GM23338 (cell line): ENCODE results near the gene SULT1C3. TPM values are rescaled to one million over a fixed set of nuclear protein-coding genes. Genes with fewer than 3 reads are reported as not detected.

Experiments used
- ATAC-seq: fragments of 200-7000 bp; cut with Tn5 transposase; 3 replicates; pipeline ENCODE4 v1.9.1; 2020
- DNase-seq: peaks from one replicate; pipeline ENCODE4 v3.0.0-alpha.2; 2015; ENCODE audit warnings: low spot score
- H2AFZ ChIP-seq: fragments of 200-600 bp; sonication (generic); 2 replicates; pipeline ENCODE4 v1.8.0; 2016; ENCODE audit warnings: antibody characterized with exemption, mild to moderate bottlenecking, moderate library complexity
- H3F3A ChIP-seq: fragments of 200-600 bp; sonication (generic); replicated peaks from 2 replicates; pipeline ENCODE4 v1.8.0; 2017; ENCODE audit warnings: antibody characterized with exemption, mixed run types, low read depth
- H3K27ac ChIP-seq: fragments of 200-600 bp; sonication (generic); 2 replicates; pipeline ENCODE4 v1.6.1; 2016; ENCODE audit warnings: low read depth
- H3K27me3 ChIP-seq: fragments of 200-600 bp; sonication (generic); 2 replicates; pipeline ENCODE4 v1.8.0; 2016; ENCODE audit warnings: mild to moderate bottlenecking, mixed run types, moderate library complexity; ENCODE audit not compliant: insufficient read depth
- H3K36me3 ChIP-seq: fragments of 200-600 bp; sonication (generic); 2 replicates; pipeline ENCODE4 v1.8.0; 2016; ENCODE audit warnings: mild to moderate bottlenecking; ENCODE audit not compliant: insufficient read depth
- H3K4me1 ChIP-seq: fragments of 200-600 bp; sonication (generic); 2 replicates; pipeline ENCODE4 v1.8.0; 2016; ENCODE audit warnings: mild to moderate bottlenecking, moderate library complexity; ENCODE audit not compliant: insufficient read depth
- H3K4me2 ChIP-seq: fragments of 200-600 bp; sonication (generic); 2 replicates; pipeline ENCODE4 v1.7.1; 2017; ENCODE audit warnings: mixed run types
- H3K4me3 ChIP-seq: fragments of 200-600 bp; sonication (generic); 2 replicates; pipeline ENCODE4 v1.6.1; 2016; ENCODE audit warnings: mixed run types
- H3K79me2 ChIP-seq: fragments of 200-600 bp; sonication (generic); replicated peaks from 2 replicates; pipeline ENCODE4 v1.8.0; 2017; ENCODE audit warnings: mild to moderate bottlenecking; ENCODE audit not compliant: insufficient read depth
- H3K9me2 ChIP-seq: fragments of 200-600 bp; sonication (generic); 2 replicates; pipeline ENCODE4 v1.8.0; 2017; ENCODE audit not compliant: insufficient read depth
- H4K20me1 ChIP-seq: fragments of 200-600 bp; sonication (generic); replicated peaks from 2 replicates; pipeline ENCODE4 v1.8.0; 2017; ENCODE audit warnings: mild to moderate bottlenecking; ENCODE audit not compliant: insufficient read depth
- H3K27ac Mint-ChIP-seq: 2 replicates; pipeline ENCODE4 v1.8.0; 2020; ENCODE audit warnings: inconsistent platforms, mild to moderate bottlenecking, moderate library complexity, mixed read lengths
- H3K27me3 Mint-ChIP-seq: 3 replicates; pipeline ENCODE4 v1.8.0; 2022; ENCODE audit warnings: low read depth, mild to moderate bottlenecking, moderate library complexity, mixed read lengths, inconsistent platforms; ENCODE audit not compliant: insufficient read depth, poor library complexity
- H3K36me3 Mint-ChIP-seq: 3 replicates; pipeline ENCODE4 v1.8.0; 2021; ENCODE audit warnings: low read depth, mild to moderate bottlenecking, inconsistent platforms, moderate library complexity, mixed read lengths
- H3K4me1 Mint-ChIP-seq: 3 replicates; pipeline ENCODE4 v1.8.0; 2020; ENCODE audit warnings: mild to moderate bottlenecking, inconsistent platforms, mixed read lengths
- H3K4me3 Mint-ChIP-seq: 3 replicates; pipeline ENCODE4 v1.8.0; 2021; ENCODE audit warnings: moderate library complexity, mild to moderate bottlenecking, inconsistent platforms, mixed read lengths
- H3K9me3 Mint-ChIP-seq: 3 replicates; pipeline ENCODE4 v1.8.0; 2020; ENCODE audit warnings: moderate library complexity, mild to moderate bottlenecking, inconsistent platforms, mixed read lengths
- CREB1 ChIP-seq: fragments of 250-450 bp; sonication (Bioruptor Pico); IDR thresholded peaks from 2 replicates; pipeline ENCODE4 v1.5.0; 2020; ENCODE audit warnings: low read depth, mild to moderate bottlenecking, moderate library complexity
- EZH2 ChIP-seq: fragments of 200-600 bp; sonication (generic); IDR thresholded peaks from one replicate; pipeline ENCODE4 v1.8.0; 2017; ENCODE audit warnings: antibody characterized with exemption, mild to moderate bottlenecking, low read depth; ENCODE audit not compliant: unreplicated experiment
- EZH2phosphoT487 ChIP-seq: fragments of 200-600 bp; sonication (generic); IDR thresholded peaks from one replicate; pipeline ENCODE4 v1.8.1; 2018; ENCODE audit warnings: antibody characterized with exemption; ENCODE audit not compliant: unreplicated experiment
- JUNB ChIP-seq: IDR thresholded peaks from one replicate; pipeline ENCODE4 v1.6.1; 2016; ENCODE audit warnings: antibody characterized with exemption; ENCODE audit not compliant: unreplicated experiment
- NANOG ChIP-seq: IDR thresholded peaks from 2 replicates; pipeline ENCODE4 v1.6.1; 2016; ENCODE audit warnings: antibody characterized with exemption, borderline replicate concordance
- POLR2AphosphoS5 ChIP-seq: IDR thresholded peaks from 2 replicates; pipeline ENCODE4 v1.6.1; 2016; ENCODE audit warnings: antibody characterized with exemption, low read depth
- REST ChIP-seq: IDR thresholded peaks from one replicate; pipeline ENCODE4 v1.6.1; 2018; ENCODE audit warnings: antibody characterized with exemption; ENCODE audit not compliant: unreplicated experiment
- STAT1 ChIP-seq: IDR thresholded peaks from one replicate; pipeline ENCODE4 v1.6.1; 2016; ENCODE audit warnings: antibody characterized with exemption; ENCODE audit not compliant: unreplicated experiment
- ZNF114 ChIP-seq: fragments of 250-450 bp; sonication (Bioruptor Pico); IDR thresholded peaks from 2 replicates; pipeline ENCODE4 v1.5.0; 2020; ENCODE audit warnings: mild to moderate bottlenecking, moderate library complexity
- ZNF331 ChIP-seq: fragments of 250-450 bp; sonication (Bioruptor Pico); IDR thresholded peaks from 2 replicates; pipeline ENCODE4 v1.5.0; 2020; ENCODE audit warnings: low read depth, mild to moderate bottlenecking, moderate library complexity
- polyA plus RNA-seq: library from polyadenylated mRNA; unstranded; fragments of >200 nt; fragmentation: Nextera tagmentation; extraction: Ambion mirVana; gene quantifications from 2 replicates; pipeline ENCODE4 v1.2.1, GENCODE V29; 2016
- total RNA-seq: library from RNA; depleted of rRNA; stranded (reverse); fragments of >200 nt; shearing (Covaris generic); gene quantifications from 2 replicates; pipeline ENCODE4 v1.2.3, GENCODE V29; 2014
- TF ChIP-seq, protein P1 (sequence below): fragments of 250-450 bp; sonication (Bioruptor Pico); IDR thresholded peaks from 2 replicates; pipeline ENCODE4 v1.5.0; 2020; ENCODE audit warnings: mild to moderate bottlenecking, moderate library complexity
- TF ChIP-seq, protein P2 (sequence below), 2 experiments: fragments of 200-600 bp in 1 of 2; sonication (generic) in 1 of 2; conservative IDR thresholded peaks; 2 replicates each; pipeline versions ENCODE4 v1.5.1 to v1.6.1; 2016 to 2017; ENCODE audit warnings: antibody characterized with exemption in 2 of 2, low read depth in 2 of 2, mild to moderate bottlenecking in 2 of 2, moderate library complexity in 1 of 2
- TF ChIP-seq, protein P3 (sequence below): IDR thresholded peaks from 2 replicates; pipeline ENCODE4 v1.6.1; 2016; ENCODE audit warnings: antibody characterized with exemption

The SULT1C3 gene
- total and polyA plus RNA-seq, 2 experiments from 2014 or later = not detected

DNA sequence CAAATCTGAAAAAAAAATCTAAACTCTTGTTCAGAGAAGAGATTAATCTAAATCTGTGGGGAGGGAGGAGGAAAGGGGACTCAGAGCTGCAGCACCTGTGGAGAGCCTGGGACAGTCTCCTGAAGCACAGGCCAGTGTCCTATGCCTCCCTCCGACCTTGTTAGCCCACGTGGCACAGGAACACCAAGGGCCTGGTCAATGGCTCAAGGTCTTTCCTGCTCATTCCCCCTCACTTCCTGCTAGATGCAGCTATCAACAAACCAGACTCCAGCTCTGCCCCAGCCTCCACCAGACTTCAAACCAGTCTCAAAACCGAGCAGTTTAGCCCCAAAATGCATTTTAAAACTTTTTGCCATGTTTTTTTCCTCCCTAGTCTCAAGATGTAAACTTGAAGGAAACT, 20.1 kb upstream of the SULT1C3 start (continued):
- TF ChIP-seq NANOG (no peak), ZNF114 (no peak), STAT1 (no peak)

GRCh38 chr2:108220191-108220590, 19.6 kb upstream of the SULT1C3 start:
- ATAC-seq (no peak), DNase-seq (no peak)
- no peaks in the 10 kb centered on the region for H3K4me1 Mint-ChIP-seq
- peaks cover 30% of the 10 kb centered on the region for H3K36me3 Mint-ChIP-seq
- H3K4me2 ChIP-seq = no peak overlapping the region
- H2AFZ ChIP-seq = no peak overlapping the region
- no peaks in the 10 kb centered on the region for H3F3A ChIP-seq
- no peak overlapping the region for H3K4me3 ChIP-seq
- H3K4me1 ChIP-seq = no peaks in the 10 kb centered on the region
- no peaks in the 10 kb centered on the region; the same call in 1 of the 2 replicates for H3K36me3 ChIP-seq
- peaks cover 2% of the 10 kb centered on the region for H3K27me3 Mint-ChIP-seq
- H3K27ac ChIP-seq = no peak overlapping the region
- H3K79me2 ChIP-seq = no peaks in the 10 kb centered on the region
- H3K27me3 ChIP-seq = no peaks in the 10 kb centered on the region
- H3K4me3 Mint-ChIP-seq = no peak overlapping the region
- TF ChIP-seq, protein P1, sequence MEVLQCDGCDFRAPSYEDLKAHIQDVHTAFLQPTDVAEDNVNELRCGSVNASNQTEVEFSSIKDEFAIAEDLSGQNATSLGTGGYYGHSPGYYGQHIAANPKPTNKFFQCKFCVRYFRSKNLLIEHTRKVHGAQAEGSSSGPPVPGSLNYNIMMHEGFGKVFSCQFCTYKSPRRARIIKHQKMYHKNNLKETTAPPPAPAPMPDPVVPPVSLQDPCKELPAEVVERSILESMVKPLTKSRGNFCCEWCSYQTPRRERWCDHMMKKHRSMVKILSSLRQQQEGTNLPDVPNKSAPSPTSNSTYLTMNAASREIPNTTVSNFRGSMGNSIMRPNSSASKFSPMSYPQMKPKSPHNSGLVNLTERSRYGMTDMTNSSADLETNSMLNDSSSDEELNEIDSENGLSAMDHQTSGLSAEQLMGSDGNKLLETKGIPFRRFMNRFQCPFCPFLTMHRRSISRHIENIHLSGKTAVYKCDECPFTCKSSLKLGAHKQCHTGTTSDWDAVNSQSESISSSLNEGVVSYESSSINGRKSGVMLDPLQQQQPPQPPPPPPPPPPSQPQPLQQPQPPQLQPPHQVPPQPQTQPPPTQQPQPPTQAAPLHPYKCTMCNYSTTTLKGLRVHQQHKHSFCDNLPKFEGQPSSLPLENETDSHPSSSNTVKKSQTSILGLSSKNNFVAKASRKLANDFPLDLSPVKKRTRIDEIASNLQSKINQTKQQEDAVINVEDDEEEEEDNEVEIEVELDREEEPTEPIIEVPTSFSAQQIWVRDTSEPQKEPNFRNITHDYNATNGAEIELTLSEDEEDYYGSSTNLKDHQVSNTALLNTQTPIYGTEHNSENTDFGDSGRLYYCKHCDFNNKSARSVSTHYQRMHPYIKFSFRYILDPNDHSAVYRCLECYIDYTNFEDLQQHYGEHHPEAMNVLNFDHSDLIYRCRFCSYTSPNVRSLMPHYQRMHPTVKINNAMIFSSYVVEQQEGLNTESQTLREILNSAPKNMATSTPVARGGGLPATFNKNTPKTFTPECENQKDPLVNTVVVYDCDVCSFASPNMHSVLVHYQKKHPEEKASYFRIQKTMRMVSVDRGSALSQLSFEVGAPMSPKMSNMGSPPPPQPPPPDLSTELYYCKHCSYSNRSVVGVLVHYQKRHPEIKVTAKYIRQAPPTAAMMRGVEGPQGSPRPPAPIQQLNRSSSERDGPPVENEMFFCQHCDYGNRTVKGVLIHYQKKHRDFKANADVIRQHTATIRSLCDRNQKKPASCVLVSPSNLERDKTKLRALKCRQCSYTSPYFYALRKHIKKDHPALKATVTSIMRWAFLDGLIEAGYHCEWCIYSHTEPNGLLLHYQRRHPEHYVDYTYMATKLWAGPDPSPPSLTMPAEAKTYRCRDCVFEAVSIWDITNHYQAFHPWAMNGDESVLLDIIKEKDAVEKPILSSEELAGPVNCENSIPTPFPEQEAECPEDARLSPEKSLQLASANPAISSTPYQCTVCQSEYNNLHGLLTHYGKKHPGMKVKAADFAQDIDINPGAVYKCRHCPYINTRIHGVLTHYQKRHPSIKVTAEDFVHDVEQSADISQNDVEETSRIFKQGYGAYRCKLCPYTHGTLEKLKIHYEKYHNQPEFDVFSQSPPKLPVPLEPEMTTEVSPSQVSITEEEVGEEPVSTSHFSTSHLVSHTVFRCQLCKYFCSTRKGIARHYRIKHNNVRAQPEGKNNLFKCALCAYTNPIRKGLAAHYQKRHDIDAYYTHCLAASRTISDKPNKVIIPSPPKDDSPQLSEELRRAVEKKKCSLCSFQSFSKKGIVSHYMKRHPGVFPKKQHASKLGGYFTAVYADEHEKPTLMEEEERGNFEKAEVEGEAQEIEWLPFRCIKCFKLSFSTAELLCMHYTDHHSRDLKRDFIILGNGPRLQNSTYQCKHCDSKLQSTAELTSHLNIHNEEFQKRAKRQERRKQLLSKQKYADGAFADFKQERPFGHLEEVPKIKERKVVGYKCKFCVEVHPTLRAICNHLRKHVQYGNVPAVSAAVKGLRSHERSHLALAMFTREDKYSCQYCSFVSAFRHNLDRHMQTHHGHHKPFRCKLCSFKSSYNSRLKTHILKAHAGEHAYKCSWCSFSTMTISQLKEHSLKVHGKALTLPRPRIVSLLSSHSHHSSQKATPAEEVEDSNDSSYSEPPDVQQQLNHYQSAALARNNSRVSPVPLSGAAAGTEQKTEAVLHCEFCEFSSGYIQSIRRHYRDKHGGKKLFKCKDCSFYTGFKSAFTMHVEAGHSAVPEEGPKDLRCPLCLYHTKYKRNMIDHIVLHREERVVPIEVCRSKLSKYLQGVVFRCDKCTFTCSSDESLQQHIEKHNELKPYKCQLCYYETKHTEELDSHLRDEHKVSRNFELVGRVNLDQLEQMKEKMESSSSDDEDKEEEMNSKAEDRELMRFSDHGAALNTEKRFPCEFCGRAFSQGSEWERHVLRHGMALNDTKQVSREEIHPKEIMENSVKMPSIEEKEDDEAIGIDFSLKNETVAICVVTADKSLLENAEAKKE = no peak
- TF ChIP-seq EZH2phosphoT487 (no peak), EZH2 (no peak), STAT1 (no peak), CREB1 (CRISPR knock-in tag) (no peak), JUNB (no peak), ZNF331 (no peak), NANOG (no peak), POLR2AphosphoS5 (no peak), REST (no peak), ZNF114 (no peak)
- TF ChIP-seq, protein P2, sequence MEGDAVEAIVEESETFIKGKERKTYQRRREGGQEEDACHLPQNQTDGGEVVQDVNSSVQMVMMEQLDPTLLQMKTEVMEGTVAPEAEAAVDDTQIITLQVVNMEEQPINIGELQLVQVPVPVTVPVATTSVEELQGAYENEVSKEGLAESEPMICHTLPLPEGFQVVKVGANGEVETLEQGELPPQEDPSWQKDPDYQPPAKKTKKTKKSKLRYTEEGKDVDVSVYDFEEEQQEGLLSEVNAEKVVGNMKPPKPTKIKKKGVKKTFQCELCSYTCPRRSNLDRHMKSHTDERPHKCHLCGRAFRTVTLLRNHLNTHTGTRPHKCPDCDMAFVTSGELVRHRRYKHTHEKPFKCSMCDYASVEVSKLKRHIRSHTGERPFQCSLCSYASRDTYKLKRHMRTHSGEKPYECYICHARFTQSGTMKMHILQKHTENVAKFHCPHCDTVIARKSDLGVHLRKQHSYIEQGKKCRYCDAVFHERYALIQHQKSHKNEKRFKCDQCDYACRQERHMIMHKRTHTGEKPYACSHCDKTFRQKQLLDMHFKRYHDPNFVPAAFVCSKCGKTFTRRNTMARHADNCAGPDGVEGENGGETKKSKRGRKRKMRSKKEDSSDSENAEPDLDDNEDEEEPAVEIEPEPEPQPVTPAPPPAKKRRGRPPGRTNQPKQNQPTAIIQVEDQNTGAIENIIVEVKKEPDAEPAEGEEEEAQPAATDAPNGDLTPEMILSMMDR (conservative IDR thresholded peaks at IDR 0.05; ENCODE audit: low read depth in 2 of 2) = no peak
- TF ChIP-seq, protein P3, sequence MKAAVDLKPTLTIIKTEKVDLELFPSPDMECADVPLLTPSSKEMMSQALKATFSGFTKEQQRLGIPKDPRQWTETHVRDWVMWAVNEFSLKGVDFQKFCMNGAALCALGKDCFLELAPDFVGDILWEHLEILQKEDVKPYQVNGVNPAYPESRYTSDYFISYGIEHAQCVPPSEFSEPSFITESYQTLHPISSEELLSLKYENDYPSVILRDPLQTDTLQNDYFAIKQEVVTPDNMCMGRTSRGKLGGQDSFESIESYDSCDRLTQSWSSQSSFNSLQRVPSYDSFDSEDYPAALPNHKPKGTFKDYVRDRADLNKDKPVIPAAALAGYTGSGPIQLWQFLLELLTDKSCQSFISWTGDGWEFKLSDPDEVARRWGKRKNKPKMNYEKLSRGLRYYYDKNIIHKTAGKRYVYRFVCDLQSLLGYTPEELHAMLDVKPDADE = no peak
- no peaks in the 10 kb centered on the region for H4K20me1 ChIP-seq
- H3K9me3 Mint-ChIP-seq = peaks cover 41% of the 10 kb centered on the region
- H3K27ac Mint-ChIP-seq = no peak overlapping the region
- H3K9me2 ChIP-seq = no peaks in the 10 kb centered on the region
